Stimulated activated CD4-positive, alpha-beta T cell treated with anti-CD3 and anti-CD28 coated beads, Interleukin-15, amount 100 ng/mL, for 24 hours (primary cell): ENCODE results near the gene ACTRT2.
A peak's percentile ranks its signal among the peaks of the same experiment; 100 is the strongest.

ENCODE experiments used
- DNase-seq: peaks from one replicate; pipeline ENCODE4 v3.0.0-alpha.2; 2020

The ACTRT2 gene

DNA sequence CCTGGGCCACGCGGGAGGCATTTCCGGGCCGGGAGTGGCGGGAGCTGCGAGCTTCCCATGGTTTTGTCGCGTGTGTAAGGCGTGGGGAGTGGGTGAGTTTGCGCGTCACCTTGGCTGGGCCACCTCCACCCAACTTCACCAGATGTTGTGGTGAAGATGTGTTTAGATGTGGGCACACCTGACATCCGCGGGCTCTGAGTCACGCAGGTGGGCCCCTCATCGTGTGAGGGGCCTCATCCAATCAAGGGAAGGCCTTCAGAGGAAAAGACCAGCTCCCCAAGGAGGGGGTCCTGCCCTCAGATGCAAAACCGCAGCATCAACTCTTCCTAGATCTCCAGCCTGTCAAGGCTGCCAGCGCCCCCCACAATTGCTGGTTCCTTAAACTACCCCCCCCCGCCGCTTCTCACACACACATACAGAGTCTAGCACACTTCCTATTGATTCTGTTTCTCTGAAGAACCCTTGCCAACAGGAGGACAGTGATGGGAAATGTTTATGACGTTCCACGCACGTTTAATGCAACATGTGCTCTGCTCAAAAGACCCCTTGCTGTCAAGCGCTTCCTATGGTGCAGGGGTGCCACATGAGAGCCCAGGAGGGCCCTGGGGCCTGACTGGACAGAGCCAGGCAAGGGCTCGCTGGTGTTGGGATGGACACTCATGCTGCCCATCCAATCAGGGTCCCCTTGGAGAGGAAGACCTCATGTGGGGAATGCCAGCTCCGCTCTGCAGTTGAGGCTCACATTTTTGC lies 11.9 kb downstream of the ACTRT2 start:
- DNase-seq: peak; percentile 41

DNA sequence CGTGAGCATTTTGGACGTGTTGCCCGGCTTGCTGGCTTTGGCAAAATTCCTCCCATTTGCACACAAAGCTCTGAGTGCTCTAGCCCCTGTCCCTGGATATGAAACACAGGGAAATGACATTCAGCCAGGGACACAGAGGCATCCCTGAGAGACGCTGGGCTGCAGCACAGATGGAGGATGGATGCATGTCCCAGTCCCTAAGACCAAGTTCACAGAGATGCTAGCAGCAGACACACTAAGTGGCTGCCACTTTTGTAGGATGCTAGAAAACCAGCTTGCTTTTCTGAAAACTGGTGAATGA lies 12.5 kb downstream of the ACTRT2 start:
- DNase-seq: no peak

DNA sequence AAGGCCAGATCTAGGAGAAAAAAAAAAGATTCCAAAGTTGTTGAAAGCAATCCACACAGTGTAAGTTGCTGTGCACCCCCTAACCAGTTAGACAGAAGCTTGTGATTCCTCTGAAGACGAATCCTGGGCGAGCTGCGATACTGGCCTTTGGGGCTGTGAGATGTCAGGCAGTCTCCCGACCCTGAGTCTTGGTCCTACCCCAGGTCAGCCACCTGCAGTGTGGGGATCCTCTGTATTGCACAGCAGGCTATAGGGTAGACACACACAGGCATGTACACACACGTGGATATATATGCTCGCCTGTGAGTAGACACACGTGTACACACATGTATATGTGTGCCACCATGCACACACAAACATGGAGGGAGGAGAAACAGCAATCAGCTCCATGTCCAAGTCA lies 12.9 kb downstream of the ACTRT2 start:
- no peak for DNase-seq

DNA sequence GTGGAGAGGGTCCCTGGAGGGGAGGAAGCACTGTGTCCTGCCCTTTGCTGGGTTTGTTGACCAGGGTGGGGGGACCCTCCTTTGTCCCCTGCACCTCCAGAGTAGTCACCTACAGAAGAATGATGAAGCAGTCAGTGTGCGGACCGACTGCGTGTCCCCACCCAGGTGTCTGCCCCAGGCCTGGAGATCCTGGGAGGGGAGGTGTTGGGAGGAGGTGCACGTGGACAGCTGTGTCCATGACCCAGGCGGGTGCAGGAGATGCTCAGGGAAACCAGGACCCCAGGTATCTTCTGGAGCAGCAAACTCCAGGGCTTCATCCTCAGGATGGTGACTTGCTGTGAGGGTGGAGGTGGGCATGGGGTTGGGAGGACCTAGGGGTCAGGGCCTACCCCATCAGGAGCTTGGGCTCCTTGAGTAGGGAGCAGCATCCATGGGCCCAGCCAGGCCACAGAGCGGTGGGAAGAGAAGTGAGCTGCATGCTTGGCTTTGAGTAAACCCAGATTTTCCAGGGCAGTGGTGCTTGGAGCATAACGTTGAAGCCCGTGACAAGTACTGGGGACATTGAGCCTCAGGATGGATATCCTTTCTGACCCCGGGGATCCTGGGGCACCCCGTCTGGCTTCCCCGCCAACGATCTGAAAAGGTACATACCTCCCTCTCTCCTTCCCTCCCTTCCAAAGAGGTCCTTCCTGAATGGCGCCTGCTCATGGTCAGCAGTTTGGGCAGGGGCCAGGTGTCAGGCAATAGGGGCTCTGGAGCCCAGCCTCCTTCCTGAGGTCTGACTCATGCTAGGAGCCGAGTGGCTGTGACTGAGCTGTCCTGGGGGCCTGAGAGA lies 13.7 kb downstream of the ACTRT2 start:
- DNase-seq: no peak

DNA sequence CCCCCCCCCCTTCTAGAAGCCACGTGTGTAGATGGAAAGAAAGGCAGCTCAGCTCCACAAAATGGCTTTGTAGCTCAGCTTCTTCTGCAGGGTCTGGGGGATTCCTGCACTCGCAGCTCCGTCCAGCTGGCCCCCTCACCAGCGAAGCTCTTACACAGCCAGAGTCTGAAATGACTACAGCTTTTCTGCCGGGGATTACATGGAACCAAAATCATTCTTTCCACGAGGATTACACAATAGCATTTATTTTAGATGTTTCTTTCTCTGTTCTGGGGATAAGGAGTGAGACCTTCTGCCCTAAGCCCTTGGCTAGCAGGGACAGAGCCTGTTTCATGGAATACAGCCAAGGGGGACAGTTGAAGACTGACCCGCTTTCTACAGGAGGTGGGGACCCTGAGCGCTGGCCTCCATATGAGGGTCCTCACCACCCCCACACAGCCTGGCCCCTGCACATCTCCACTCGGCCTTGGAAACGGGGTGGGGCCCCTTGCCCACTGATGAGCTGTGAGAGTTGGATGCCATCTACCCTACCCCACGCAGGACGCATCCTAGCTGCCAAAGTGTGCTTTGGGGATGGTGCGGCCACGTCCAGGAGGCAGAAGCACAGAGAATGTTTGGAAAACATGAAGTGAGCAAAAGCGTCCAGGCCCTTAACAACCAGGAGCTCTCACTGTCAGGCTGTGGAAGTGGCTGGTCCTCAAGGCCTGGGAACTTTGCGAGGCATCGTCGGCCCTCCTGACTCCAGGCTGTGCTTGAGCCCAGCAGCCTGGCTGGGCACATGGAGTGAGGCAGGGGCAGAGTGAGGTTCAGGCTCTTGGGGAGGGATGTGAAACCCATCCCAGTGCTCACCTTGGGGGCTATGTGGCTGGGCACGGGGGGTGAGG lies 14.5 kb downstream of the ACTRT2 start:
- no peak for DNase-seq

DNA sequence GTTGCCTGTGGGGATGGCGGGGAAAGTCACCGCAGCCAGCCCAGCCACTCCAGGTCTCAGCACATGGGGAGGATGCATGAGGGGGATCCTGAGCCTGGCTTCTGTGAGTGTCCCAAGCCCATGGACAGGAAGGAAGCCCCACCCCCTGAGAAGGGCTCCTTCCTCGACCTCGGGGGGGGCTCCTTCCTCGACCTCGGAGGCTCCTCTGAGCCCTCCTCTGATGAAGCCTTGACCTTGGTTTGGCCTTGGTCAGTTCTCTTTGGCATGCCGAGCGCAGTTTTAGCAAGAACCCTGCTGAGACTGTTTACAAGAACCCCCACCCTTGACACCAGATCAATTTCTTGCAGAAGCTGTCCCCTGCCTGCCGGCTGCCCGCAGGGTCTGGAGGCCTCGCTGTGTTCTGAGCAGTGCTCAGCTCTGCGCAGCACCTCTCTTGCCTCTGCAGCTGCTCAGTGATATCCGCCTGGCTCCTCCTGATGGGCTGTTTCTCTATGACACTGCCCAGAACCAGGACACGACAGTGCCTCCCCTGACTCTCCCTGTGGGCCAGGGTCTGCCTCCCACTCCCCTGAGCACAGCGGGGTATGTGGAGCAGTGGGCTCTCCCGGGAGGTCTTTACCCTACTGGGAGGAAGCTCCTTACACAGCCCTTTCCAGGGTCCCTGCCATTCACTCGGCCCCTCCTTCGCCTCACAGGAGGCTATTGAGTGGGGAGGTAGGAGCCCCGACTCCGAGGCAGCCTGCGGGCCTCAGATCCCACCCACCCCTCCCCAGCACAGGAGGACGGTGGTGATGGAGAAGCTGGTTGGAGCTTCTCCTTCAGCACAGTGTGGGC lies 15.4 kb downstream of the ACTRT2 start:
- DNase-seq: no peak

DNA sequence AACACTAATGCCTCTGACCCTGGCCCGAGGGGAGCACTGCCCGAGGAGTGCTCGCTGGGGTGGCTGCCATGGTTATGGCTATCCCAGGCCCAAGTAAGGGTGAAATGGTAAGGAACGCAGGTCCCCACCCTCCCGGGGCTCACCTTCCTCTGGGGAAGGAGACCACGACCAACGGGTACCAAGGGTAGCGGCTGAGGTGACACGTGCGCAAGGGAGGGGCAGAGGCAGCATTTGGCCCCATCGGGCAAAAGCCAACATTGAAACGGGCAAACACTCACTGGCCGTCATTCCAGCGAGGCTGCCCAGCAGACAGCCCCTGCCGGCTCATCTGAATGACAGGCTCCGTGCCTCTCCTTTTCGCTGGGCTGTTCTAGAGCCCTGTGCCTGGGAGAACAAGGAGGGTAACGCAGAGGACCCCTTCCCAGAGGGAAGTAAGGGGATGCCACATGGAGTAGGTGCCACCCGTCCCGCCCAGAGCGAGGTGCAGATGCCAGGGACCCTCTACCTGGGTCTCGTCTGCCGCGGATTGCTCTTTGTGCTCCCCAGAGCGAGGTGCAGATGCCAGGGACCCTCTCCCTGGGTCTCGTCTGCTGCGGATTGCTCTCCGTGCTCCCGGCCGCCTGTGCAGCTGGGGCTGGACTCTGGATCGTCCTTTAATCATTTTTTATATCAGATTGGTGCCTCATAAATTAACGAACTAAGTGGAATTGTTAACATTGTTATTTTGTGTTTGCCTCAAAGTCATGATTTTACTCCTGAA lies 16.2 kb downstream of the ACTRT2 start:
- DNase-seq: no peak

DNA sequence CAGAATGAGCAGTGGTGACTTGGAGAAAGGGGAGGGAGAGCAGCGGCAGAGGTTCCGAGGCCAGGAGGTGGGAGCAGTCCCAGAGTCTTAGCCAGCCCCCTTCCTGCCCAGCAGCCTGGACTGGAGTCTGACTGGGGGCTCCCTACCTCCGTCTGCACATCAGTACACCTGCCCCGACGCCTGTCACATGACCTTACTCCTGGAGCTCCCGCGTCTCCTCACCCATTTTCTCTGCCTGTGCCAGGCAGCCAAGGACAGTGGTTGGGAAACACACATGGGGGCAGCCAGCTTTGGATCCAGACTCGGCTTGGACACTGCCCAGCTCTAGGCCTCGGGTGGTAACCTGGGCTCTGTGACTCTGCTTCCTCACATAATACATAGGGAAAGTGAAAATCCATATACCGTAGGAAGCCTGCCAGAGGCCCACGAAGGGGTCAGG lies 16.9 kb downstream of the ACTRT2 start:
- DNase-seq: no peak

DNA sequence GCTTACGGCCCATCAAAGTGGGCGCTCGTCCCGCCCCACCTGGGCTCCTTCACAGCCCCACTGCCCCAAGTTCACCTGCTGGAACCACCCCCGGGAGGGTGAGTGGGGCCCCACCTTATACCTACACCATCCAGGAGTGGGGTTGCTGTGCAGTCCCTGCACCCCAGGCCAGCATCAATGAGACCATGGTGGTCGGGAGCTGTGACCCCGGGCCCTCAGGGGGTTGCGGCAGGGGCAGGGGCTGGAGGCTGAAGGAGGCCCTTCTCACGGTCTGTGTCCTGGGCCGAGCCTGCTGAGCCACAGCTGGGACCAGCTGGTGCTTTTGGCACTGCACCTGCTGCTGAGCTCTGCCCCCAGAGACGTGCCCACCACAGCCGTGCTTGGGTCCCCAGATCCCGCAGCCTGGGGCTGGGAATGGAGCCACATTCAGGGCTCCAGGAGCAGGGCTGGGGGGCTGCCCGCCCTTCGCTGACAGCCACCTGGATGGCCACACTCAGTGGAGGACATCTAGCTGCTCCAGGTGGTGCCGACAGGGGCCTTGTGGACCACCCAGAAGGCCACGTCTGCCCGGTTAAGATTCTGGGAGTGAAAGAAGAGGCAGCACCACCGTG lies 17.4 kb downstream of the ACTRT2 start:
- DNase-seq: no peak

DNA sequence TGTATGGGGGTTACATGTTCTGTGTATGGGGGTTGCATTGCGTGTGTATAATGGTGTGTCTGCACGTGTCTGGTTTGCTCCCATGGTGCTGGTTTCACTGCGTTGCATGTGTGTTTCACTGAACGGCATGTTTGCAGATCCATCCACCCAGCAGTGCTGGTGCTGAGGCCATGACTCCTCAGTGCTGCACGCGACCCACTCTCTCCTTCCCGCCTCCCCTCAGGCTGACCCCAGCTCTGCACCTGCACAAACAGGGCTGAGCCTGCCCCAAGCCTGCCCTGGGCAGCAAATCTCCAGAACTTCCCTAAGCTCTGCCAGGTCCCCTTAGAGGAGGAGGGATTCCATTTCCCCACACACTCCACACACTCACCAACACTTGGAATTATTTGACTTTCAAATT lies 18.7 kb downstream of the ACTRT2 start:
- DNase-seq: no peak

DNA sequence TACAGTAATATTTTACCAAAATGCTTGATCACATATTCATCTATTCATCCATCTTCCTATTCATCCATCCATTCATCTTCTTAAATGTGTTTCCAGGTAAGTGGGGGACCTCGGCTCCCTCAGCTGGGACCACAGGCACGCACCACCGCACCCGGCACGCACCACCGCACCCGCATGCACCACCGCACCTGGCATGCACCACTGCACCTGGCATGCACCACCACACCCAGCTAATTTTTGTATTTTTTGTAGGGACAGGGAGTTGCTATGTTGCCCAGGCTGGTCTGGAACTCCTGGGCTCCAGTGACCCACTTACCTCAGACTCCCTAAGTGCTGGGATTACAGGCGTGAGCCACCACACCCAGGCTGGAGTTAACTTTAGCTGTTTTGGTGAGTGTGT lies 21.2 kb downstream of the ACTRT2 start:
- DNase-seq: no peak

DNA sequence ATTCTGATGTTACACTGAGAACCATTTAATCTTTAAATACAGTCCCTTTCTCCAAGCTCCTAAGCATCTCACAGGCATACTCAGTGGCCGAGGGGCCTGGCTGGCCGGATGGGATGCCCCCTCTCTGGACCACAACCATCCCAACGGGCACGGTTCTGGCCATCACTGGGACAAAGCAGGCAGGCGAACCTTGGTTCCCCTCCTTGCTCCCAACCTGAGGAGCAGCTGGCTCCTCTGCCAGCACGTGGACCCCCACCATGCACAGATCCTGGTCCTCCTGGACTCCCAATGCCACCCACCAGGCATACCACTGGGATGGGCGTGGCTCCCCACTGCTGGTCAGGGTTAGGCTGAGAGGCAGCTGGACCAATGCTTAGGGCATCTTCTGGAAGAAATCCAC lies 27.9 kb downstream of the ACTRT2 start:
- no peak for DNase-seq

DNA sequence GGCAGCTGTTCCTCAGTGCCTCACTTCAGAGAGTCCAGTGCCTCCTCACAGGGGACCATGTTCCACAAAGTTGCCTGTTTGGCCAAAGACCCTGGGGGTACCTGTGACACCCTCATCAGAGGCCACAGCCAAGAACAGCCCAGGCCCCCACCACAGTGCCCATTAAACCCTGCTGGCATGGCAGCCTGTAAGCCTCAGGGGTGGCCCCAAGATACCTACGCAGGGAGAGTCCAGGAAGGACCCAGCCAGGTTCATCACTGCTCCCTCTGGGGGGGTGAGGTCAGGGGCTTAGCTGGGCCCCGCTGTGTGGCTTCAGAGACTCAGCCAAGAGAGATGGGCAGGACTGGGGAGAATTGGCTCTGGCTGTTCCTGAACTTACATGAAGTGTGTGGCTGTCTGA lies 28.6 kb downstream of the ACTRT2 start:
- DNase-seq: no peak

DNA sequence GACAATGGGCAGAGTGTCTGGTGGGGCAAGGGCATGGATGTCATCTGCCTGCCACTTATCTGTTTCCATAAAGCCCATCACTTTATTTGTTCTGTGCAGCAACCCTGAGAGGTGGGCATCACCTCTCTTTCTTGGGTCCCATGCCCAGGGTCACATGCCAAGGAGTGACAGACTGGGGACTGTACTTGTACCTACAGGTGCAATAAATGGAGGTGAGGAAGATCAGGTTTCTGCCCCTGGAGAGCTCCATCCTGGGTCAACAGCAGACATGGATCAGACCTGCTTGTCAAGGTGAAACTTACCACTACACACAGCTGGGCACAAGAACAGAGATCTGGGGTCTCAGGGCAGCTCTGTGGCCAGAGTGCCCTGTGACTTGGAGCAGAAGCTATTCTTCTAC lies 29.3 kb downstream of the ACTRT2 start:
- DNase-seq: no peak

DNA sequence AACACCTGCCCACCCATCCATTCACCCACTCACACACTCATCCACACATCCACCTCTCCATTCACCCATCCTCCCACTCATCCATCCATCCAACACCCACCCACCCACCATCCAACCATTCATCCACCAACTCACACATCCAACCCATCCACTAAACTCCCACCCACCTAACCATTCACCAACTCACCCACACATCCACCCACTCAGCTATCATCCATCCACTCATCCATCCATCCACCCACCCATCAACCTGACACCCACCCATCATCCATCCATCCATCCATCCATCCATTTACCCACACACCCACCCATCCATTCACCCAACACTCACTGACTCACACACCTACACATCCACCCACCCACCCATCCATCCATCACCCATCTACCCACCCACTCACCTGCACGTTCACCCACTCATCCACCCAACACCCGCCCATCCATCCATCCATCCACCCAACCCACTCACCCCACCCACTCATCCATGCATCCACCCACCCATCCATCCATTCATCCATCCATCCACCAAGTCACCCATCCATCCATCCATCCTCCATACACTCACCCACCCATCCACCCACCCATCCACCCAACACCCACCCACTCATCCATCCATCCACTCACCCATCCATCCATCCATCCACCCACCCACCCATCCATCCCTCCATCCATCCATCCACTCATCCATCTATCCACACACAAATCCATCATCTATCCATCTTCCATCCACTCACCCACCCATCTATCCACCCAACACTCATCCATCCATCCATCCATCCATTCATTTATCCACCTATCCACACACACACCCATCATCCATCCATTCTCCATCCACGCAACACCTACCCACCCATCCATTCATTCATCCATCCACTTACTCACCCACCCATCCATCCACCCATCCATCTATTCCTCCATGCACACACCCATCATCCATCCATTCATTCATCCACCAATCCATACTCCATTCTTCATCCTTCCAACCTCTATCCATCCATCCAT lies 30.3 kb downstream of the ACTRT2 start:
- DNase-seq: no peak

DNA sequence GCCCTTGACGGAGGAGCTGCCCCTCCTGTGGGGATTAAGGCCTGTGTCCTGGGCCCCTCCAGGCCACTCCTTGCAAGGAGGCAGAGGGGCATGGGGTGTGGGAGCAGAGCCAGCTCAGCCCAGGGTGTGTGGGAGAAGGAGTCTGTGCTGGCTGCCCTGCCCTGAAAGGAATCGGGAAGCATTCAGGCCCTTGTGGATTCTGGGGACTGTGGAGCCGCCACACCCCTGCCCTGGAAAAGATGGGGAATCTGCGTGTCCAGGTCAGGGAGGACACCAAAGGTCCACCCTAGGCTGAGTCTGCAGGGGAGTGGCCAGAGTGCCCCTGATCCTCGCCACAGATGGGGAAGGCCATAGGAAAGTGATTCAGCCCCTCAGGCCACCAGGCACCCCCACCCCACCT lies 31.2 kb downstream of the ACTRT2 start:
- no peak for DNase-seq

DNA sequence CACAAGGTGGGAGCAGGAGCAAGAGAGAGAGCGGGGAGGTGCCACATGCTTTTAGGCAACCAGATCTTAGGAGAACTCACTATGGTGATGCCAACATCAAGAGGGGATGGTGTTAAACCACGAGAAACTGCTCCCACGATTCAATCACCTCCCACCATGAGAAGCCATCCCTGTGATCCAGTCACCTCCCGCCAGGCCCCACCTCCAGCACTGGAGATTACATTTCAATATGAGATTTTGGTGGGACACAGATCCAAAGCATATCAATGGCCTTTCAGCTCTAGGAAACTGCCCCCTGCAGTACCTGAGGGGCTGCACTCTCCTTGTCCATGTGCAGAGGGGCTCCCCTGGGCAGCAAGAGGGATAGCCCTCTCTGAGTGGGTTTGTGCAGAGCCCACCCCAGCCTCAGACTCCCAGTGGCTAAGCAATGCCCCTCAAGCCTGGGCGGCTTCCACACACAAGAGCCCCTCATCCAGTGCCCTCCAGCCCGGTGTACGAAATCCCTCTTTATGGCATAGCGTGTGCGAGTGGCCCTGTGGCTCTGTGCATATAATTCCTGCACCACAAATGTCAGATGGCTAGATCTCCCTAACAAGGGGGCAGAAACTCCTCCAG lies 32.2 kb downstream of the ACTRT2 start:
- DNase-seq: no peak

DNA sequence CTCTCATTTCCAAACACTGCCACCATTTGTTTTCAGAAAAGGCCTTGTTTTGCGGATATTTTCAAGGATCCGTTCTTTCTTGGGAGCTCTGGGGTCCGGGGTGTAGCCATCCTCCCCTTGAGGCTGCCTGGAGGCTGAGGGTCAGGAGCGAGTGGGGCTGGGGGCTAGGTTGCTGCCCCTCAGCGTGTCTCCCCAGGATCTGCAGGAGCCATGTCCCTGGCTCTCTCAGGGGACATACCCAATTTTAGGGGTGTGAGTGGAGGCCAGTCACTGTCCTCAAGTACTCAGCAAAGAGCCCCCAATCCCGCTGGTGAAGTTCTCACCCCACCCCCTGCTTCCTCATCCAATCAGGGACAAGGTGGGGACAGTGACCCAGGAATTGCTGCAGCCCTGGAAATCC lies 32.7 kb downstream of the ACTRT2 start:
- DNase-seq: no peak

DNA sequence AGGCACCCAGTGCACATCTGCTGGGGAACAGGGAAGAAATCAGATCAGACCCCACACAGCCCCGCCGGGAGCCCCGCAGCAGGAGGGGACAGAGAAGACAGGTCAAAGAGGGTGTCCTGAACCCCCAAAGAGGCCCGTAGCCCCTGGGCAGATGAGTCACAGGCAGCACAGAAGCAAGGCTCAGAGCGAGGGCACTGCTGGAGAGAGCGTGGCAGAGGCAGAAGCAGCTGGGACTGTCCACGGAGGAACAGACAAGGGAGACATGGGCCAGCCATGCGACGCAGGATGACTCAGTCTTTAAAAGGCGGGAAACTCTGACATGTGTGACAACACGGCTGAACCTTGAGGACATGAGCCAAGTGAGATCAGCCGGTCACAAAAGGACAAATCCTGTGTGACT lies 33.2 kb downstream of the ACTRT2 start:
- no peak for DNase-seq

DNA sequence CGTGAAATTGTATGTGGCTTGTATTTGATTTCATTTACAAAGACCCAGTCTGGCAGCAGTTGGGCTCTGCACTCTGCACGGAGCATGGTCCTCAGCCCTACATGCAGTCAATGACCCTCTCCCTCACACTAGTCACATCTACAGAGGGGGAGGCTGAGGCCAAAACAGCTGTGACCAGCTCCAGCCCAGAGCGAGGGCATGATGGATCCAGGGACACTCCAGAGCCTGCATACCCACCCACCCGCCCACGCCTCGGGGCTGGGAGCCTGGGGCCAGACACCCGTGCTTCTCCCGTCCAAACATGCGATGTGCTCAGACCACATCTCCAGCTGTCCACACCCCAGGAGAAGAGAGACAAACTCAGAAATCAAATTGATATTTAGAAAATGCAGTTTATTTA lies 33.8 kb downstream of the ACTRT2 start:
- DNase-seq: no peak
